H7 (cell line): ENCODE results near the gene RGL3. TPM values are rescaled to one million over a fixed set of nuclear protein-coding genes. Genes with fewer than 3 reads are reported as not detected.
A peak's percentile ranks its signal among the peaks of the same experiment; 100 is the strongest.

Experiments used
- DNase-seq: peaks from one replicate; pipeline ENCODE4 v3.0.0; 2012
- H3K27me3 ChIP-seq: 2 replicates; pipeline ENCODE4 v1.6.0; 2011; ENCODE audit warnings: mild to moderate bottlenecking, low read length; ENCODE audit not compliant: control insufficient read depth, insufficient read depth
- H3K36me3 ChIP-seq: replicated peaks from 2 replicates; pipeline ENCODE4 v1.5.1; 2011; ENCODE audit warnings: low read length; ENCODE audit not compliant: control insufficient read depth, insufficient read depth
- H3K4me3 ChIP-seq: 2 replicates; pipeline ENCODE4 v1.5.1; 2011; ENCODE audit warnings: low read depth, mild to moderate bottlenecking, control low read depth, low read length, moderate library complexity; ENCODE audit not compliant: insufficient read depth
- total RNA-seq: library from RNA; depleted of rRNA; stranded (reverse); fragments of >200 nt; shearing (Covaris generic); gene quantifications from 2 replicates; pipeline ENCODE4 v1.2.3, GENCODE V29; 2014

Gene RGL3
- total RNA-seq, 1 experiment from 2014 or later: 1.6 TPM

- DNase-seq: peak; percentile 99
- H3K27me3 ChIP-seq: no peaks in the 10 kb centered on the region
- H3K4me3 ChIP-seq: peak within 1 kb of the TSS; percentile 81
- peaks cover 2% of the 10 kb centered on the region for H3K36me3 ChIP-seq
Observed at GRCh38 chr19:11374433-11375142, 44.5 kb downstream of the RGL3 start, which contains the start of gene SWSAP1. TSS of gene SWSAP1 (plus strand) at chr19:11374666. CDS start at chr19:11374681, 15 bp downstream.

- DNase-seq: no peak
- Histone ChIP-seq H3K4me3 (peak overlapping the region; percentile 81), H3K27me3 (no peaks in the 10 kb centered on the region), H3K36me3 (peaks cover 4% of the 10 kb centered on the region)
Observed at GRCh38 chr19:11373885-11374432, 45.2 kb downstream of the RGL3 start.

GRCh38 chr19:11373166-11373884 lies 45.8 kb downstream of the RGL3 start:
- no peak overlapping the region for H3K4me3 ChIP-seq
- peaks cover 5% of the 10 kb centered on the region for H3K36me3 ChIP-seq
- no peaks in the 10 kb centered on the region for H3K27me3 ChIP-seq
- DNase-seq: peak; percentile 82

- no peak overlapping the region for H3K4me3 ChIP-seq
- DNase-seq: no peak
- H3K36me3 ChIP-seq: peaks cover 5% of the 10 kb centered on the region
- H3K27me3 ChIP-seq: no peaks in the 10 kb centered on the region
Observed at GRCh38 chr19:11370744-11371143, 48.4 kb downstream of the RGL3 start.

- H3K27me3 ChIP-seq: peaks cover under 1% of the 10 kb centered on the region; the same call in 1 of the 2 replicates
- H3K36me3 ChIP-seq: peaks cover 5% of the 10 kb centered on the region
- no peak overlapping the region for H3K4me3 ChIP-seq
- no peak for DNase-seq
Observed at GRCh38 chr19:11367528-11367927, 51.6 kb downstream of the RGL3 start.

GRCh38 chr19:11365557-11366117 lies 53.5 kb downstream of the RGL3 start:
- Histone ChIP-seq H3K36me3 (peaks cover 5% of the 10 kb centered on the region), H3K27me3 (peaks cover 9% of the 10 kb centered on the region; the same call in 1 of the 2 replicates), H3K4me3 (no peak overlapping the region)
- no peak for DNase-seq

GRCh38 chr19:11364935-11365334 lies 54.2 kb downstream of the RGL3 start:
- DNase-seq: peak; percentile 20
- Histone ChIP-seq H3K4me3 (no peak overlapping the region), H3K27me3 (peaks cover 11% of the 10 kb centered on the region; the same call in 1 of the 2 replicates), H3K36me3 (peaks cover 5% of the 10 kb centered on the region)

- peak; percentile 52 for DNase-seq
- H3K36me3 ChIP-seq: peaks cover 5% of the 10 kb centered on the region
- H3K27me3 ChIP-seq: peaks cover 11% of the 10 kb centered on the region; the same call in 1 of the 2 replicates
- H3K4me3 ChIP-seq: no peak overlapping the region
Observed at GRCh38 chr19:11364296-11364904, 54.7 kb downstream of the RGL3 start.

- peaks cover 2% of the 10 kb centered on the region for H3K36me3 ChIP-seq
- peak; percentile 52 for DNase-seq
- peaks cover 11% of the 10 kb centered on the region; the same call in 1 of the 2 replicates for H3K27me3 ChIP-seq
- no peak overlapping the region for H3K4me3 ChIP-seq
Observed at GRCh38 chr19:11363881-11364280, 55.2 kb downstream of the RGL3 start.

- H3K4me3 ChIP-seq: peak overlapping the region; percentile 64
- H3K36me3 ChIP-seq: no peaks in the 10 kb centered on the region
- peak; percentile 90 for DNase-seq
- H3K27me3 ChIP-seq: peaks cover 13% of the 10 kb centered on the region; the same call in 1 of the 2 replicates
Observed at GRCh38 chr19:11361771-11362731, 57.1 kb downstream of the RGL3 start.

GRCh38 chr19:11361037-11361770 lies 57.9 kb downstream of the RGL3 start:
- H3K36me3 ChIP-seq: no peaks in the 10 kb centered on the region
- H3K4me3 ChIP-seq: peak overlapping the region; percentile 64
- peaks cover 14% of the 10 kb centered on the region; the same call in 1 of the 2 replicates for H3K27me3 ChIP-seq
- DNase-seq: peak; percentile 98

- no peaks in the 10 kb centered on the region for H3K36me3 ChIP-seq
- no peak overlapping the region for H3K4me3 ChIP-seq
- no peak for DNase-seq
- peaks cover 18% of the 10 kb centered on the region for H3K27me3 ChIP-seq
Observed at GRCh38 chr19:11359421-11359820, 59.7 kb downstream of the RGL3 start.
